PC-9 (cell line): ENCODE data around the gene PRKCA. TPM values are rescaled to one million over a fixed set of nuclear protein-coding genes. Genes with fewer than 3 reads are reported as not detected.

Experiments
- BruUV-seq: library from RNA; stranded (reverse); fragments of 400-500 nt; replicated peaks from 2 replicates; lab custom pipeline; 2021; lab: Mats Ljungman, UMichigan
- CTCF ChIA-PET: fragments of 300-600 bp; sonication (Branson Sonifier 250); formaldehyde crosslinking; loops from one replicate; lab custom pipeline; 2022; ENCODE audit warnings: antibody characterized with exemption; lab: Charles Lee
- POLR2A ChIA-PET: fragments of 300-600 bp; sonication (Branson Sonifier 250); formaldehyde crosslinking; loops from one replicate; lab custom pipeline; 2022; ENCODE audit warnings: antibody characterized with exemption; ENCODE audit not compliant: unreplicated experiment; lab: Charles Lee
- DNase-seq, 2 experiments: peaks; one replicate each; pipeline versions ENCODE4 v3.0.0 to v3.0.0-alpha.2; 2015 to 2022; ENCODE audit warnings: mixed read lengths in 1 of 2
- H2AFZ ChIP-seq: fragments of 200-600 bp; sonication (generic); 2 replicates; pipeline ENCODE4 v1.8.1; 2017; ENCODE audit warnings: antibody characterized with exemption
- H3F3A ChIP-seq: fragments of 200-600 bp; sonication (generic); 2 replicates; pipeline ENCODE4 v1.8.1; 2017; ENCODE audit warnings: antibody characterized with exemption, mild to moderate bottlenecking, low read depth; ENCODE audit not compliant: insufficient read depth
- H3K27ac ChIP-seq: fragments of 200-600 bp; sonication (generic); 2 replicates; pipeline ENCODE4 v1.6.1; 2016; ENCODE audit warnings: mixed run types
- H3K27me3 ChIP-seq: fragments of 200-600 bp; sonication (generic); 2 replicates; pipeline ENCODE4 v1.6.1; 2016; ENCODE audit warnings: low read depth, mixed run types; ENCODE audit not compliant: insufficient read depth
- H3K36me3 ChIP-seq: fragments of 200-600 bp; sonication (generic); 2 replicates; pipeline ENCODE4 v1.6.1; 2016; ENCODE audit warnings: low read depth, mixed run types
- H3K4me1 ChIP-seq: fragments of 200-600 bp; sonication (generic); replicated peaks from 2 replicates; pipeline ENCODE4 v1.6.1; 2016; ENCODE audit warnings: mixed run types; ENCODE audit not compliant: insufficient read depth
- H3K4me2 ChIP-seq: fragments of 200-600 bp; sonication (generic); 2 replicates; pipeline ENCODE4 v1.6.1; 2017; ENCODE audit warnings: mixed run types
- H3K4me3 ChIP-seq: fragments of 200-600 bp; sonication (generic); 2 replicates; pipeline ENCODE4 v1.6.1; 2016; ENCODE audit warnings: mixed run types
- H3K79me2 ChIP-seq: fragments of 200-600 bp; sonication (generic); 2 replicates; pipeline ENCODE4 v1.6.1; 2017; ENCODE audit warnings: low read depth, mixed run types
- H3K9me2 ChIP-seq: fragments of 200-600 bp; sonication (generic); 2 replicates; pipeline ENCODE4 v1.8.1; 2017; ENCODE audit warnings: mild to moderate bottlenecking; ENCODE audit not compliant: insufficient read depth
- H3K9me3 ChIP-seq: fragments of 200-600 bp; sonication (generic); 2 replicates; pipeline ENCODE4 v1.8.1; 2016; ENCODE audit warnings: low read depth; ENCODE audit not compliant: insufficient read depth
- H4K20me1 ChIP-seq: fragments of 200-600 bp; sonication (generic); 2 replicates; pipeline ENCODE4 v1.8.1; 2017; ENCODE audit not compliant: insufficient read depth
- EZH2 ChIP-seq: fragments of 200-600 bp; sonication (generic); IDR thresholded peaks from 2 replicates; pipeline ENCODE4 v1.8.0; 2017; ENCODE audit warnings: antibody characterized with exemption, low read depth
- intact Hi-C: fragments of 100-400 bp; cut with micrococcal nuclease; formaldehyde crosslinking; loops from one replicate; pipeline ENCODE4 v1.10.0; 2022; ENCODE audit not compliant: unreplicated experiment
- total RNA-seq: library from RNA; stranded (reverse); gene quantifications from 2 replicates; pipeline ENCODE4 v1.2.3, GENCODE V29; 2021
- TF ChIP-seq, protein P1 (sequence below): fragments of 200-600 bp; sonication (generic); conservative IDR thresholded peaks from 2 replicates; pipeline ENCODE4 v1.6.1; 2017; ENCODE audit warnings: mixed run types, antibody characterized with exemption, mild to moderate bottlenecking, moderate library complexity

The PRKCA gene
- total RNA-seq, 1 experiment from 2014 or later, result 23.1 TPM

DNA sequence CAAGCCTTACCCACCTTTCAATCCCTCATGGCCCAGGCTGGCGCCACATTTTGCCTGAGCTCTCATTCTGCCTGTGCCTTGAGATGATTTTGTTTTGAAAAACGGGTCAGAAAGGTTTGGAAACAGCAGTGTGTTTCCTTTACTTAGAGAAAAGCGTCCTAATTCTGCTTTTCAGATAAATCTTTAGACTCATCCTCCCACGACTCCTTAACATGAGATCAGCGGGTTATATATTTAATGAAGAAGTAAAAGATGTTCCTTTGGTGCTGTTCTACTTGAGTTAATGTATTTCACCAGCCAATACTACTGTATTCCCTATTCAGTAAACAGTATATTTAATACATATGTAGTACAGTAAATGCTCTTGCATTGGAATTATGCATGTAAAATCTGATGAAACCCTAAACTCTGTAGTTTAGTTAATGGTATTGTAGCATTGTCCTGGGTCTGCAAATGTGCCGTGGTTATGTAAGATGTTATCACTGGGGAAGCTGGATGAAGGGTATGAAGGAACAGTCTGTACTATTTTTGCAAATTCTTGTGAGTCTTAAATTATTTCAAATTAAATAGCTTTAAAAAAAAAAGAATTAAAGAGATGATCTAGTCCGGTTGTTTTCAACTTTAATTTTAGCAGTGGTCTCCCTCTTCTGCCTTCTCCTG is 333.1 kb downstream of the PRKCA start:
- no peaks in the 10 kb centered on the region for H3K36me3 ChIP-seq
- BruUV-seq, result no TSS peak
- H3K4me3 ChIP-seq, result no peak overlapping the region
- POLR2A ChIA-PET, result no interaction called here
- DNase-seq, result no peak
- no peaks in the 10 kb centered on the region for H3K9me3 ChIP-seq
- no peaks in the 10 kb centered on the region for H3K27me3 ChIP-seq
- H3K79me2 ChIP-seq, result peaks cover 15% of the 10 kb centered on the region; the same call in 1 of the 2 replicates
- H3F3A ChIP-seq, result peaks cover 54% of the 10 kb centered on the region
- H2AFZ ChIP-seq, result no peak overlapping the region
- TF ChIP-seq EZH2, result no peak
- TF ChIP-seq, protein P1, sequence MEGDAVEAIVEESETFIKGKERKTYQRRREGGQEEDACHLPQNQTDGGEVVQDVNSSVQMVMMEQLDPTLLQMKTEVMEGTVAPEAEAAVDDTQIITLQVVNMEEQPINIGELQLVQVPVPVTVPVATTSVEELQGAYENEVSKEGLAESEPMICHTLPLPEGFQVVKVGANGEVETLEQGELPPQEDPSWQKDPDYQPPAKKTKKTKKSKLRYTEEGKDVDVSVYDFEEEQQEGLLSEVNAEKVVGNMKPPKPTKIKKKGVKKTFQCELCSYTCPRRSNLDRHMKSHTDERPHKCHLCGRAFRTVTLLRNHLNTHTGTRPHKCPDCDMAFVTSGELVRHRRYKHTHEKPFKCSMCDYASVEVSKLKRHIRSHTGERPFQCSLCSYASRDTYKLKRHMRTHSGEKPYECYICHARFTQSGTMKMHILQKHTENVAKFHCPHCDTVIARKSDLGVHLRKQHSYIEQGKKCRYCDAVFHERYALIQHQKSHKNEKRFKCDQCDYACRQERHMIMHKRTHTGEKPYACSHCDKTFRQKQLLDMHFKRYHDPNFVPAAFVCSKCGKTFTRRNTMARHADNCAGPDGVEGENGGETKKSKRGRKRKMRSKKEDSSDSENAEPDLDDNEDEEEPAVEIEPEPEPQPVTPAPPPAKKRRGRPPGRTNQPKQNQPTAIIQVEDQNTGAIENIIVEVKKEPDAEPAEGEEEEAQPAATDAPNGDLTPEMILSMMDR, result no peak
- CTCF ChIA-PET, result interaction anchor here (0.6 kb wide), 1 partner anchor 1432 kb away, joined by 3 read pairs; no protein-coding TSS in a partner anchor
- H3K9me2 ChIP-seq, result no peaks in the 10 kb centered on the region
- H3K4me2 ChIP-seq, result peak overlapping the region; percentile 71
- no peaks in the 10 kb centered on the region for H4K20me1 ChIP-seq
- intact Hi-C loops, result loop anchor here (2.0 to 5.0 kb wide), 3 partner anchors 39 to 248 kb away; no protein-coding TSS in a partner anchor
- H3K27ac ChIP-seq, result peak overlapping the region; percentile 42
- peaks cover 64% of the 10 kb centered on the region for H3K4me1 ChIP-seq

DNA sequence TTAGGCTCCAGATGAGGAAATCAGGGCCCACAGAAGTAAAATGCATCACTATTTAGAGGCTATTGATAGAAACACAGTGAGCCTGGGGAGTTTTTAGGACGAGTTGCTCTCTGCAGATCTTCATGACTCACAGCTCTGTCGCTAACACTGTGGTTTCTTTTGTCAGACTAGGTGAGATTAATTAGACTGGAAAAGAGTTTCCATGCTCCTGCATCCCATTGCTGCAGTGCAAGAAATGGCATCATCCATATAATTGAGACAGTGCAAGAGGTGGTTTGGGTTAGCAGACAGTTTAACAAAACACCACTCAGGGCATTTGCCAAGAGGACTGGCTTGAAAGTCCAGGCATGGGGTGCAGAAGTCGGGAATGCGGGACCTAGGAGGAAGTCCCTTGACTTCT is 333.7 kb downstream of the PRKCA start:
- Histone ChIP-seq H3K4me3 (no peak overlapping the region), H3K9me3 (no peaks in the 10 kb centered on the region), H3F3A (peaks cover 54% of the 10 kb centered on the region), H2AFZ (no peak overlapping the region), H3K27ac (peak overlapping the region; percentile 61), H3K4me1 (peaks cover 64% of the 10 kb centered on the region), H3K36me3 (no peaks in the 10 kb centered on the region), H3K27me3 (no peaks in the 10 kb centered on the region), H3K9me2 (no peaks in the 10 kb centered on the region), H3K4me2 (peak overlapping the region; percentile 71), H3K79me2 (peaks cover 15% of the 10 kb centered on the region; the same call in 1 of the 2 replicates), H4K20me1 (no peaks in the 10 kb centered on the region)
- peak; percentile 39 to 87 for DNase-seq
- TF ChIP-seq EZH2, result no peak
- TF ChIP-seq, protein P1, result no peak
- no TSS peak for BruUV-seq
- ChIA-PET CTCF (no interaction called here), POLR2A (no interaction called here)
- intact Hi-C loops, result loop anchor here (2.0 to 5.0 kb wide), 3 partner anchors 39 to 249 kb away; no protein-coding TSS in a partner anchor

DNA sequence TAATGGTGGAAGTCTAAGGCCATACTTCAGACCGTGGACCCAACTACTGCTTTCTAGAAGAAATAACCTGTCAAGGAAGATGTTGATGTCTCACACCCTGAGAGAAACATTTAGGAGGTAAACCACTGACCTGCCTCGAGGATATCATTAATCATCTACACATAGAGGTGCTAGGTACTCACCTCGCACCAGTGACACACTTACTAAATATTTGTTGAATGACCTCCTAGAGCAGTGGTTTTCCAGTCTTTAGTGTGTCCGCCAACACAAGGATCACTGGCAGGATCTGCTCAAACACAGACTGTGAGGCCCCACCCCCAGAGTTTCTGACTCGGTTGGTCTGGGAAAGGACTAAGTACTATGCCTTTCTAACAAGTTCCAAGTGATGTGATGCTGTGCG is 335.1 kb downstream of the PRKCA start:
- Histone ChIP-seq H4K20me1 (no peaks in the 10 kb centered on the region), H3K4me2 (peak overlapping the region; percentile 71), H3K79me2 (peaks cover 15% of the 10 kb centered on the region; the same call in 1 of the 2 replicates), H3K4me3 (no peak overlapping the region), H2AFZ (no peak overlapping the region), H3K36me3 (no peaks in the 10 kb centered on the region), H3K9me2 (no peaks in the 10 kb centered on the region), H3F3A (peaks cover 46% of the 10 kb centered on the region), H3K27ac (peak overlapping the region; percentile 61), H3K9me3 (no peaks in the 10 kb centered on the region), H3K4me1 (peaks cover 55% of the 10 kb centered on the region), H3K27me3 (no peaks in the 10 kb centered on the region)
- ChIA-PET POLR2A (no interaction called here), CTCF (no interaction called here)
- DNase-seq, result peak; percentile 52 to 98
- no TSS peak for BruUV-seq
- no peak for TF ChIP-seq EZH2
- TF ChIP-seq, protein P1, result no peak
- intact Hi-C loops, result loop anchor here (1.0 to 5.0 kb wide), 5 partner anchors 24 to 250 kb away; no protein-coding TSS in a partner anchor
